Measurements from ENCODE around the gene CASTOR1.

DNA sequence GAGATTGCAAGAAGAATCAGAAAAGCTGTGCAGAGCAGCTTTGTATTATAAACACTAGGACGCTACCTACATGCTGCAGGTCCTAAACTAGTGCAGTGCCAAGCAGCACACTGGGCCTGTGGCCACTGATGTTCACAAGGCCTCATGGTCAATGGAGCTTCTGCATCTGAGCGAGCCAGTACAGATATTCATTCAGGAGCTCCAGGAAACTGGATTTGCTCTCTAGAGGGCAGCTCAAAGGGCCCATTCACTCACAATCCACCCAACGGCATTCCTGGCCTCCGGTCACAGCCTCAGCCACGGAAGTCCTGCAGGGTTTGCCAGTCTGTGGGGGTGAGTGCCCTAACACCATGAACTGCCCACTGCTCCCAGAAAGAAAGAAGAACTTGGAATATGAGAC is 43.2 kb upstream of the CASTOR1 start:
- TF ChIP-seq, protein P1, sequence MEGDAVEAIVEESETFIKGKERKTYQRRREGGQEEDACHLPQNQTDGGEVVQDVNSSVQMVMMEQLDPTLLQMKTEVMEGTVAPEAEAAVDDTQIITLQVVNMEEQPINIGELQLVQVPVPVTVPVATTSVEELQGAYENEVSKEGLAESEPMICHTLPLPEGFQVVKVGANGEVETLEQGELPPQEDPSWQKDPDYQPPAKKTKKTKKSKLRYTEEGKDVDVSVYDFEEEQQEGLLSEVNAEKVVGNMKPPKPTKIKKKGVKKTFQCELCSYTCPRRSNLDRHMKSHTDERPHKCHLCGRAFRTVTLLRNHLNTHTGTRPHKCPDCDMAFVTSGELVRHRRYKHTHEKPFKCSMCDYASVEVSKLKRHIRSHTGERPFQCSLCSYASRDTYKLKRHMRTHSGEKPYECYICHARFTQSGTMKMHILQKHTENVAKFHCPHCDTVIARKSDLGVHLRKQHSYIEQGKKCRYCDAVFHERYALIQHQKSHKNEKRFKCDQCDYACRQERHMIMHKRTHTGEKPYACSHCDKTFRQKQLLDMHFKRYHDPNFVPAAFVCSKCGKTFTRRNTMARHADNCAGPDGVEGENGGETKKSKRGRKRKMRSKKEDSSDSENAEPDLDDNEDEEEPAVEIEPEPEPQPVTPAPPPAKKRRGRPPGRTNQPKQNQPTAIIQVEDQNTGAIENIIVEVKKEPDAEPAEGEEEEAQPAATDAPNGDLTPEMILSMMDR (IDR thresholded peaks at IDR 0.05): no peak
- TF ChIP-seq POLR2A (IDR thresholded peaks at IDR 0.05): no peak
